HepG2 (cell line): ENCODE results near the gene CD9. TPM values are rescaled to one million over a fixed set of nuclear protein-coding genes. Genes with fewer than 3 reads are reported as not detected.

Source experiments
- FOXM1 ChIP-seq: sonication (generic); formaldehyde crosslinking; IDR thresholded peaks from 2 replicates; pipeline ENCODE4 v1.5.0; 2020; ENCODE audit warnings: missing genetic modification reagents
- HHEX ChIP-seq: IDR thresholded peaks from 2 replicates; pipeline ENCODE4 v1.6.1; 2016; ENCODE audit warnings: control low read depth
- LCORL ChIP-seq, 2 experiments: fragments of 450-650 bp in 1 of 2; sonication (generic) in 1 of 2; formaldehyde crosslinking in 1 of 2; IDR thresholded peaks; 2 replicates each; pipeline versions ENCODE4 v1.5.0 to v1.6.1; 2017 to 2020; ENCODE audit warnings: antibody characterized with exemption in 1 of 2, missing genetic modification reagents in 1 of 2
- MAFG ChIP-seq: sonication (generic); formaldehyde crosslinking; IDR thresholded peaks from 2 replicates; pipeline ENCODE4 v1.5.1; 2020; ENCODE audit warnings: mild to moderate bottlenecking, missing genetic modification reagents
- MED13 ChIP-seq: sonication (generic); formaldehyde crosslinking; IDR thresholded peaks from 2 replicates; pipeline ENCODE4 v1.5.0; 2020; ENCODE audit warnings: missing genetic modification reagents
- MYNN ChIP-seq: sonication (generic); formaldehyde crosslinking; IDR thresholded peaks from 2 replicates; pipeline ENCODE4 v1.4.0; 2020; ENCODE audit warnings: mild to moderate bottlenecking, low read depth, missing genetic modification reagents
- NR1H2 ChIP-seq: sonication (generic); formaldehyde crosslinking; IDR thresholded peaks from 2 replicates; pipeline ENCODE4 v1.8.1; 2022; ENCODE audit warnings: low read depth, missing genetic modification reagents, borderline replicate concordance
- PLRG1 ChIP-seq: fragments of 450-650 bp; conservative IDR thresholded peaks from 2 replicates; pipeline ENCODE4 v1.6.1; 2016
- RFX5 ChIP-seq: IDR thresholded peaks from 2 replicates; pipeline ENCODE4 v1.6.1; 2011; ENCODE audit warnings: low read depth, low read length, improper control_type of control experiment
- SALL2 ChIP-seq: sonication (generic); formaldehyde crosslinking; IDR thresholded peaks from 2 replicates; pipeline ENCODE4 v1.8.1; 2023; ENCODE audit warnings: mild to moderate bottlenecking, missing genetic modification reagents, inconsistent platforms
- YEATS4 ChIP-seq: sonication (generic); formaldehyde crosslinking; IDR thresholded peaks from 2 replicates; pipeline ENCODE4 v1.4.0; 2020; ENCODE audit warnings: missing genetic modification reagents, borderline replicate concordance
- ZFP1 ChIP-seq: IDR thresholded peaks from 2 replicates; pipeline ENCODE4 v1.6.1; 2016
- ZNF12 ChIP-seq: sonication (generic); formaldehyde crosslinking; IDR thresholded peaks from 2 replicates; pipeline ENCODE4 v1.5.0; 2020; ENCODE audit warnings: missing genetic modification reagents
- ZNF343 ChIP-seq: sonication (generic); formaldehyde crosslinking; IDR thresholded peaks from 2 replicates; pipeline ENCODE4 v1.4.0; 2020; ENCODE audit warnings: mild to moderate bottlenecking, missing genetic modification reagents
- ZNF567 ChIP-seq: sonication (generic); formaldehyde crosslinking; IDR thresholded peaks from 2 replicates; pipeline ENCODE4 v1.8.1; 2023; ENCODE audit warnings: mild to moderate bottlenecking, missing genetic modification reagents, borderline replicate concordance
- ZNF773 ChIP-seq: sonication (generic); formaldehyde crosslinking; IDR thresholded peaks from 2 replicates; pipeline ENCODE4 v1.4.0; 2020; ENCODE audit warnings: missing genetic modification reagents, borderline replicate concordance
- polyA plus RNA-seq, 8 experiments: library from polyadenylated mRNA; depleted of rRNA in 3 of 8; stranded (reverse) in 7 of 8; unstranded in 1 of 8; fragments of >200 nt; fragmentation: Illumina TruSeq in 4 of 8; extraction: Trizol in 4 of 8; gene quantifications; 2 replicates each; pipeline versions ENCODE4 v1.2.1 to v1.2.3, GENCODE V29; 2011 to 2016; ENCODE audit warnings: low read depth in 4 of 8, missing spikeins in 1 of 8, mixed read lengths in 1 of 8; ENCODE audit not compliant: insufficient read depth in 1 of 8
- total RNA-seq, 5 experiments: library from RNA; depleted of rRNA; stranded (reverse); fragments of >200 nt; fragmentation: Illumina TruSeq; extraction: Trizol; gene quantifications; 2 replicates each; pipeline ENCODE4 v1.2.3, GENCODE V29; 2016; ENCODE audit warnings: low read depth in 1 of 5
- TF ChIP-seq, protein P1 (sequence below): sonication (generic); formaldehyde crosslinking; IDR thresholded peaks from 2 replicates; pipeline ENCODE4 v1.8.1; 2023; ENCODE audit warnings: mild to moderate bottlenecking, missing genetic modification reagents
- TF ChIP-seq, protein P2 (sequence below): sonication (generic); formaldehyde crosslinking; IDR thresholded peaks from 2 replicates; pipeline ENCODE4 v1.4.0; 2020; ENCODE audit warnings: missing genetic modification reagents, borderline replicate concordance
- TF ChIP-seq, protein P3 (sequence below): IDR thresholded peaks from 2 replicates; pipeline ENCODE4 v1.6.1; 2016; ENCODE audit warnings: low read depth
- TF ChIP-seq, protein P4 (sequence below): sonication (generic); formaldehyde crosslinking; IDR thresholded peaks from 2 replicates; pipeline ENCODE4 v1.8.1; 2023; ENCODE audit warnings: mild to moderate bottlenecking, moderate library complexity, missing genetic modification reagents
- TF ChIP-seq, protein P5 (sequence below): sonication (generic); formaldehyde crosslinking; IDR thresholded peaks from 2 replicates; pipeline ENCODE4 v1.4.0; 2020; ENCODE audit warnings: mild to moderate bottlenecking, missing genetic modification reagents

CD9 gene
- total and polyA plus RNA-seq, 2 of the 13 experiments (the other 11 are each of a cell fraction or from before 2014, with no cell fraction given) = 5.8 to 38.3 TPM

DNA sequence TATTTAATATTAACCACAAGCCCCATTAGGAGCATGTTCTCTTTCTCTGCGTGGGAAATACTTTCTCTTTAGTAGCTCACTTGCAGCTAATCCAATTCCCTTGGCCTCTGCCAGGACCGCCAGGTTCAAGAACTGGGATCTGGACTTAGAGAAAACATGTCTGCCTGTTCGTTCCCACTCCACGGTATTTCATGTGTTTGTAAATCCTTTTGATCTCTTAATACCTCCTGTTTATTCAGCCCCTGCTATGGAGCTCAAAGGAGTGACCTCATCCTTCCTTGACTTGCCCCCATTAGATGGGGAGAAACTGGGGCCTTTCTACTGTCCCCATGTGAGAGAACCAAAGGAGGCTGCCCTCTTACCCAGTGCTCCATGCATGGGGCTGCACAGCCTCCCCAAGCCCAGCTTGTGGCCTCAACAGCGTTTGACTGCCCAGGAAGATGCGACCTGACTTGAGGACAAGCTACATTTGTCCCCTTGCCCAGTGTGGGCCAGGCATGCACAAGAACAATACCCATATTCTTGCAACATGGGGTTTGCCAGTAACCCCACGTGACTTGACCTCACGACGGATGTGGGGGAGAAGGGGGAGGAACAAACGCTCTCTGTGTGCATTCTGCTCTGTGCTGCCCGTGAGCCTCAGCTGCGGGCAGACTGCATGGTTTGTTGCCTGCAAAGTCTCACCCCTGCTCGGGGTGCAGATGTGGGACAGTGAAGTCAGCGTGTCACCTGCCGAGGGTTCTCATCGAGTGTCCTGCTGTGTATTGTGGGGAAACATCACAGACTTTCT lies 30.3 kb downstream of the CD9 start (continued):
- TF ChIP-seq, protein P1, sequence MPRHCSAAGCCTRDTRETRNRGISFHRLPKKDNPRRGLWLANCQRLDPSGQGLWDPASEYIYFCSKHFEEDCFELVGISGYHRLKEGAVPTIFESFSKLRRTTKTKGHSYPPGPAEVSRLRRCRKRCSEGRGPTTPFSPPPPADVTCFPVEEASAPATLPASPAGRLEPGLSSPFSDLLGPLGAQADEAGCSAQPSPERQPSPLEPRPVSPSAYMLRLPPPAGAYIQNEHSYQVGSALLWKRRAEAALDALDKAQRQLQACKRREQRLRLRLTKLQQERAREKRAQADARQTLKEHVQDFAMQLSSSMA (CRISPR knock-in tag) = no peak
- no peak for TF ChIP-seq PLRG1
- TF ChIP-seq, protein P2, sequence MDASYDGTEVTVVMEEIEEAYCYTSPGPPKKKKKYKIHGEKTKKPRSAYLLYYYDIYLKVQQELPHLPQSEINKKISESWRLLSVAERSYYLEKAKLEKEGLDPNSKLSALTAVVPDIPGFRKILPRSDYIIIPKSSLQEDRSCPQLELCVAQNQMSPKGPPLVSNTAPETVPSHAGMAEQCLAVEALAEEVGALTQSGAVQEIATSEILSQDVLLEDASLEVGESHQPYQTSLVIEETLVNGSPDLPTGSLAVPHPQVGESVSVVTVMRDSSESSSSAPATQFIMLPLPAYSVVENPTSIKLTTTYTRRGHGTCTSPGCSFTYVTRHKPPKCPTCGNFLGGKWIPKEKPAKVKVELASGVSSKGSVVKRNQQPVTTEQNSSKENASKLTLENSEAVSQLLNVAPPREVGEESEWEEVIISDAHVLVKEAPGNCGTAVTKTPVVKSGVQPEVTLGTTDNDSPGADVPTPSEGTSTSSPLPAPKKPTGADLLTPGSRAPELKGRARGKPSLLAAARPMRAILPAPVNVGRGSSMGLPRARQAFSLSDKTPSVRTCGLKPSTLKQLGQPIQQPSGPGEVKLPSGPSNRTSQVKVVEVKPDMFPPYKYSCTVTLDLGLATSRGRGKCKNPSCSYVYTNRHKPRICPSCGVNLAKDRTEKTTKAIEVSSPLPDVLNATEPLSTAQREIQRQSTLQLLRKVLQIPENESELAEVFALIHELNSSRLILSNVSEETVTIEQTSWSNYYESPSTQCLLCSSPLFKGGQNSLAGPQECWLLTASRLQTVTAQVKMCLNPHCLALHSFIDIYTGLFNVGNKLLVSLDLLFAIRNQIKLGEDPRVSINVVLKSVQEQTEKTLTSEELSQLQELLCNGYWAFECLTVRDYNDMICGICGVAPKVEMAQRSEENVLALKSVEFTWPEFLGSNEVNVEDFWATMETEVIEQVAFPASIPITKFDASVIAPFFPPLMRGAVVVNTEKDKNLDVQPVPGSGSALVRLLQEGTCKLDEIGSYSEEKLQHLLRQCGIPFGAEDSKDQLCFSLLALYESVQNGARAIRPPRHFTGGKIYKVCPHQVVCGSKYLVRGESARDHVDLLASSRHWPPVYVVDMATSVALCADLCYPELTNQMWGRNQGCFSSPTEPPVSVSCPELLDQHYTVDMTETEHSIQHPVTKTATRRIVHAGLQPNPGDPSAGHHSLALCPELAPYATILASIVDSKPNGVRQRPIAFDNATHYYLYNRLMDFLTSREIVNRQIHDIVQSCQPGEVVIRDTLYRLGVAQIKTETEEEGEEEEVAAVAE (CRISPR knock-in tag) = peak; percentile 70; the same call in 1 of the 2 replicates
- TF ChIP-seq YEATS4 (CRISPR knock-in tag) = no peak
- no peak for TF ChIP-seq NR1H2 (CRISPR knock-in tag)
- TF ChIP-seq ZNF773 = no peak
- no peak for TF ChIP-seq LCORL (IDR thresholded peaks at IDR 0.05)
- TF ChIP-seq LCORL (CRISPR knock-in tag; IDR thresholded peaks at IDR 0.05) = no peak; the same call in 1 of the 2 replicates
- TF ChIP-seq RFX5 = no peak
- TF ChIP-seq MED13 (CRISPR knock-in tag) = no peak
- TF ChIP-seq ZNF567 (CRISPR knock-in tag) = no peak
- TF ChIP-seq, protein P3, sequence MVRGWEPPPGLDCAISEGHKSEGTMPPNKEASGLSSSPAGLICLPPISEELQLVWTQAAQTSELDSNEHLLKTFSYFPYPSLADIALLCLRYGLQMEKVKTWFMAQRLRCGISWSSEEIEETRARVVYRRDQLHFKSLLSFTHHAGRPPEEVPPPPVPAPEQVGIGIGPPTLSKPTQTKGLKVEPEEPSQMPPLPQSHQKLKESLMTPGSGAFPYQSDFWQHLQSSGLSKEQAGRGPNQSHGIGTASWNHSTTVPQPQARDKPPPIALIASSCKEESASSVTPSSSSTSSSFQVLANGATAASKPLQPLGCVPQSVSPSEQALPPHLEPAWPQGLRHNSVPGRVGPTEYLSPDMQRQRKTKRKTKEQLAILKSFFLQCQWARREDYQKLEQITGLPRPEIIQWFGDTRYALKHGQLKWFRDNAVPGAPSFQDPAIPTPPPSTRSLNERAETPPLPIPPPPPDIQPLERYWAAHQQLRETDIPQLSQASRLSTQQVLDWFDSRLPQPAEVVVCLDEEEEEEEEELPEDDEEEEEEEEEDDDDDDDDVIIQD (CRISPR knock-in tag) = 0 out of 2 replicates have a peak, but pooled peaks have one; percentile 22
- TF ChIP-seq ZFP1 (CRISPR knock-in tag) = 0 out of 2 replicates have a peak, but pooled peaks have one; percentile 77
- TF ChIP-seq MYNN (CRISPR knock-in tag) = no peak
- no peak for TF ChIP-seq ZNF343 (CRISPR knock-in tag)
- TF ChIP-seq SALL2 (CRISPR knock-in tag) = no peak
- no peak for TF ChIP-seq MAFG
- TF ChIP-seq, protein P4, sequence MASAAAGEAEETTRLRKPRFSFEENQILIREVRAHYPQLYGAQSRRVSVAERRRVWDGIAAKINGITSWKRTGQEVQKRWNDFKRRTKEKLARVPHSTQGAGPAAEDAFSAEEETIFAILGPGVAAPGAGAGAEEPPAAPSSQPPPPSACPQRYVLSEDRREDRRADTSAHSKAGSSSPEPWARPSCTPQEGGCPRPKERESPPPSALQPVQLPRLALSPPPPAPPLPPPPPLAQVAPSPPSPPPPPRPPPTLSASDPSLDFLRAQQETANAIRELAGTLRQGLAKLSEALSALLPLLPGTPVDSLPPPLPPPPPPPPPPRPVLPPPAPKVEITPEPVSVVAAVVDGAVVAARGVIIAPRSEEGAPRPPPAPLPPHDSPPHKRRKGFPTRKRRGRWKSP (CRISPR knock-in tag) = peak; percentile 37; the same call in 1 of the 2 replicates
- no peak for TF ChIP-seq FOXM1 (CRISPR knock-in tag)
- TF ChIP-seq, protein P5, sequence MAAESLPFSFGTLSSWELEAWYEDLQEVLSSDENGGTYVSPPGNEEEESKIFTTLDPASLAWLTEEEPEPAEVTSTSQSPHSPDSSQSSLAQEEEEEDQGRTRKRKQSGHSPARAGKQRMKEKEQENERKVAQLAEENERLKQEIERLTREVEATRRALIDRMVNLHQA (CRISPR knock-in tag) = no peak
- no peak for TF ChIP-seq HHEX
- no peak for TF ChIP-seq ZNF12
